GM12878 (cell line): Measurements from ENCODE around the gene RHOB.

ENCODE experiments used
- ATF3 ChIP-seq: IDR thresholded peaks from 2 replicates; pipeline ENCODE4 v1.6.1; 2011; ENCODE audit warnings: low read depth, mild to moderate bottlenecking, low read length, moderate library complexity, borderline replicate concordance; ENCODE audit errors: extremely low read depth
- BRCA1 ChIP-seq: IDR thresholded peaks from 2 replicates; pipeline ENCODE4 v1.6.1; 2011; ENCODE audit warnings: low read depth, low read length, improper control_type of control experiment
- CHD2 ChIP-seq: IDR thresholded peaks from 2 replicates; pipeline ENCODE4 v1.6.1; 2011; ENCODE audit warnings: low read depth, low read length, improper control_type of control experiment, borderline replicate concordance
- CTCF ChIP-seq, 3 experiments: IDR thresholded peaks in 2 of 3; conservative IDR thresholded peaks in 1 of 3; 2 replicates each; pipeline ENCODE4 v1.5.1; 2011; ENCODE audit warnings: low read depth in 3 of 3, low read length in 3 of 3, mild to moderate bottlenecking in 3 of 3, control low read depth in 2 of 3, moderate library complexity in 2 of 3, inconsistent platforms in 1 of 3, mixed read lengths in 1 of 3; ENCODE audit not compliant: control insufficient read depth in 2 of 3, insufficient read depth in 1 of 3; ENCODE audit errors: extremely low read depth in 1 of 3
- FOXM1 ChIP-seq: IDR thresholded peaks from 2 replicates; pipeline ENCODE4 v1.6.1; 2012; ENCODE audit warnings: low read depth, mild to moderate bottlenecking, inconsistent platforms, low read length, moderate library complexity
- HDAC6 ChIP-seq: fragments of 200-600 bp; sonication (generic); IDR thresholded peaks from one replicate; pipeline ENCODE4 v1.8.0; 2017; ENCODE audit warnings: antibody characterized with exemption; ENCODE audit not compliant: unreplicated experiment
- KDM1A ChIP-seq: fragments of 200-600 bp; sonication (generic); IDR thresholded peaks from 2 replicates; pipeline ENCODE4 v1.6.1; 2016; ENCODE audit warnings: borderline replicate concordance
- POLR2A ChIP-seq: IDR thresholded peaks from 2 replicates; pipeline ENCODE4 v1.6.1; 2011; ENCODE audit warnings: low read depth, mild to moderate bottlenecking, low read length
- SMC3 ChIP-seq: IDR thresholded peaks from 2 replicates; pipeline ENCODE4 v1.6.1; 2011; ENCODE audit warnings: low read length, improper control_type of control experiment, borderline replicate concordance
- SRF ChIP-seq, 2 experiments: IDR thresholded peaks; 2 replicates each; pipeline ENCODE4 v1.6.1; 2011; ENCODE audit warnings: low read depth in 2 of 2, low read length in 2 of 2, mild to moderate bottlenecking in 1 of 2, moderate library complexity in 1 of 2
- SUZ12 ChIP-seq: fragments of 200-600 bp; sonication (generic); IDR thresholded peaks from one replicate; pipeline ENCODE4 v1.6.1; 2018; ENCODE audit warnings: antibody characterized with exemption, mild to moderate bottlenecking; ENCODE audit not compliant: unreplicated experiment
- USF1 ChIP-seq: IDR thresholded peaks from 2 replicates; pipeline ENCODE4 v1.6.1; 2011; ENCODE audit warnings: borderline replicate concordance, low read depth, mild to moderate bottlenecking, moderate library complexity, mixed read lengths, low read length; ENCODE audit not compliant: insufficient read depth; ENCODE audit errors: extremely low read length

- TF ChIP-seq FOXM1 (no peak), USF1 (no peak), POLR2A (no peak), SMC3 (no peak), ATF3 (no peak), CHD2 (no peak), HDAC6 (no peak), BRCA1 (no peak), CTCF (IDR thresholded peaks at IDR 0.05 in 2 of 3, conservative IDR thresholded peaks at IDR 0.05 in 1 of 3; ENCODE audit: control insufficient read depth in 2 of 3, extremely low read depth in 1 of 3, insufficient read depth in 1 of 3, low read depth in 3 of 3, low read length in 3 of 3) (no peak), SRF (IDR thresholded peaks at IDR 0.05; ENCODE audit: low read depth in 2 of 2, low read length in 2 of 2) (no peak), SUZ12 (no peak), KDM1A (no peak)
These were observed 21.1 kb downstream of the RHOB start for GRCh38 chr2:20467789-20468548.
